ENCODE measurements around the gene MYL9. TPM values are rescaled to one million over a fixed set of nuclear protein-coding genes. Genes with fewer than 3 reads are reported as not detected.
A peak's percentile ranks its signal among the peaks of the same experiment; 100 is the strongest.

Gene MYL9
- total RNA-seq, 1 experiment from 2014 or later = 49.3 TPM

DNA sequence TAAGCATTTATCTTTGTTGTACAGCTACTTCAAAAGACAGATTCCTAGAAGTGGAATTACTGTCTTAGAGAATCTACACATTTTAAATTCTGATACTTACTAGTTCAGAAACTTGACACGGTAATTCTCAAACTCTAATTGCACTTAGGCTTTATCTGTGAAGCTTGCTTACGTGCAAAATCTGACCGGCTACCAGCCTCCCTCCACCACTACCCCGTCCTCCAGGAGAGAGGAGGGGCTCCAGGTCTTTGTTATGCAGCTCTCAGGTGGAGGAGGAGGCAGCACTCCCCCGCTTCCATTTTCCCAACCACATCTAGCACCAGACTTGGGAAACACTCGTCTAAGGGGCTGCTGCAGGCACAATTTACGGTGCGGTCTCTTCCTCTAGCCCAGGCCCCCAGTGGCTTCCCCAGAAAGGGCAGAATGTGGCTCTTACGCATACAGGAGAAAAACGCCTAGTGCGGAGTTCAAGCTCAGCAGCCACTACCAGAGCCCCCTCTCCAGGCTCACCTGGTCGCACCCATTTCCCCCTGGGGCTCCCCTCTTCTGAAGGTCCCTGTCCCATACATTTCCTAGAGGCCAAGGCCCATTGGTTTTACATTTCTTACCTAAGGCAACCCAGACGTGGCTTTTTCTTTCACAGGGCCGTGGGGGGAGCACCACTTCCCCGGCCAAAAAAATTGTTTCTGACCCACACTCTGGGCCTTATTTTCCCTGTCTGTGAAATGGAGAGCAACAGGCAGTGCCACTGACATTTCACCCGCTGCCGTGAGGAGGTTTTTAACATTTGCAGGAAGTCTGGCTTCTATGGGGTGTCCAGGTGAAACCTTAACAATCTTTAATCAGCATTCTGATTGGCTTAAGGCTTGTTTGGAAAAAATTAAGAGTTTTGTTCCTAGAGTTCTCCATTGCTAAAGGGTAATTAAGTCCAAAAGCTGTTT lies 30.5 kb downstream of the MYL9 start:
- TF ChIP-seq SIN3A (IDR thresholded peaks at IDR 0.05; ENCODE audit: low read depth) = no peak
- no peak for TF ChIP-seq CEBPB (IDR thresholded peaks at IDR 0.05; ENCODE audit: low read depth)
- no peak for TF ChIP-seq TCF7L2 (IDR thresholded peaks at IDR 0.05; ENCODE audit: borderline replicate concordance, extremely low read depth, insufficient read depth, insufficient read length)
- no peak for TF ChIP-seq YY1 (IDR thresholded peaks at IDR 0.05; ENCODE audit: extremely low read depth, insufficient replicate concordance, low read depth, low read length)
- TF ChIP-seq, protein P1, sequence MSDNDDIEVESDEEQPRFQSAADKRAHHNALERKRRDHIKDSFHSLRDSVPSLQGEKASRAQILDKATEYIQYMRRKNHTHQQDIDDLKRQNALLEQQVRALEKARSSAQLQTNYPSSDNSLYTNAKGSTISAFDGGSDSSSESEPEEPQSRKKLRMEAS (IDR thresholded peaks at IDR 0.05) = no peak
- TF ChIP-seq POLR2A (IDR thresholded peaks at IDR 0.05; ENCODE audit: borderline replicate concordance, extremely low read depth, insufficient read depth, insufficient read length) = no peak
- TF ChIP-seq ZFX (IDR thresholded peaks at IDR 0.05) = no peak
- TF ChIP-seq, protein P2, sequence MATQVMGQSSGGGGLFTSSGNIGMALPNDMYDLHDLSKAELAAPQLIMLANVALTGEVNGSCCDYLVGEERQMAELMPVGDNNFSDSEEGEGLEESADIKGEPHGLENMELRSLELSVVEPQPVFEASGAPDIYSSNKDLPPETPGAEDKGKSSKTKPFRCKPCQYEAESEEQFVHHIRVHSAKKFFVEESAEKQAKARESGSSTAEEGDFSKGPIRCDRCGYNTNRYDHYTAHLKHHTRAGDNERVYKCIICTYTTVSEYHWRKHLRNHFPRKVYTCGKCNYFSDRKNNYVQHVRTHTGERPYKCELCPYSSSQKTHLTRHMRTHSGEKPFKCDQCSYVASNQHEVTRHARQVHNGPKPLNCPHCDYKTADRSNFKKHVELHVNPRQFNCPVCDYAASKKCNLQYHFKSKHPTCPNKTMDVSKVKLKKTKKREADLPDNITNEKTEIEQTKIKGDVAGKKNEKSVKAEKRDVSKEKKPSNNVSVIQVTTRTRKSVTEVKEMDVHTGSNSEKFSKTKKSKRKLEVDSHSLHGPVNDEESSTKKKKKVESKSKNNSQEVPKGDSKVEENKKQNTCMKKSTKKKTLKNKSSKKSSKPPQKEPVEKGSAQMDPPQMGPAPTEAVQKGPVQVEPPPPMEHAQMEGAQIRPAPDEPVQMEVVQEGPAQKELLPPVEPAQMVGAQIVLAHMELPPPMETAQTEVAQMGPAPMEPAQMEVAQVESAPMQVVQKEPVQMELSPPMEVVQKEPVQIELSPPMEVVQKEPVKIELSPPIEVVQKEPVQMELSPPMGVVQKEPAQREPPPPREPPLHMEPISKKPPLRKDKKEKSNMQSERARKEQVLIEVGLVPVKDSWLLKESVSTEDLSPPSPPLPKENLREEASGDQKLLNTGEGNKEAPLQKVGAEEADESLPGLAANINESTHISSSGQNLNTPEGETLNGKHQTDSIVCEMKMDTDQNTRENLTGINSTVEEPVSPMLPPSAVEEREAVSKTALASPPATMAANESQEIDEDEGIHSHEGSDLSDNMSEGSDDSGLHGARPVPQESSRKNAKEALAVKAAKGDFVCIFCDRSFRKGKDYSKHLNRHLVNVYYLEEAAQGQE (IDR thresholded peaks at IDR 0.05; ENCODE audit: low read depth) = no peak
- TF ChIP-seq JUND (IDR thresholded peaks at IDR 0.05) = no peak
- TF ChIP-seq POLR2AphosphoS5 (IDR thresholded peaks at IDR 0.05; ENCODE audit: low read depth, low read length) = no peak
- TF ChIP-seq, protein P3, sequence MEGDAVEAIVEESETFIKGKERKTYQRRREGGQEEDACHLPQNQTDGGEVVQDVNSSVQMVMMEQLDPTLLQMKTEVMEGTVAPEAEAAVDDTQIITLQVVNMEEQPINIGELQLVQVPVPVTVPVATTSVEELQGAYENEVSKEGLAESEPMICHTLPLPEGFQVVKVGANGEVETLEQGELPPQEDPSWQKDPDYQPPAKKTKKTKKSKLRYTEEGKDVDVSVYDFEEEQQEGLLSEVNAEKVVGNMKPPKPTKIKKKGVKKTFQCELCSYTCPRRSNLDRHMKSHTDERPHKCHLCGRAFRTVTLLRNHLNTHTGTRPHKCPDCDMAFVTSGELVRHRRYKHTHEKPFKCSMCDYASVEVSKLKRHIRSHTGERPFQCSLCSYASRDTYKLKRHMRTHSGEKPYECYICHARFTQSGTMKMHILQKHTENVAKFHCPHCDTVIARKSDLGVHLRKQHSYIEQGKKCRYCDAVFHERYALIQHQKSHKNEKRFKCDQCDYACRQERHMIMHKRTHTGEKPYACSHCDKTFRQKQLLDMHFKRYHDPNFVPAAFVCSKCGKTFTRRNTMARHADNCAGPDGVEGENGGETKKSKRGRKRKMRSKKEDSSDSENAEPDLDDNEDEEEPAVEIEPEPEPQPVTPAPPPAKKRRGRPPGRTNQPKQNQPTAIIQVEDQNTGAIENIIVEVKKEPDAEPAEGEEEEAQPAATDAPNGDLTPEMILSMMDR (IDR thresholded peaks at IDR 0.05 in 2 of 3, conservative IDR thresholded peaks at IDR 0.05 in 1 of 3; ENCODE audit: borderline replicate concordance in 1 of 3, insufficient read depth in 1 of 3, low read depth in 2 of 3, low read length in 2 of 3) = no peak
- TF ChIP-seq SRF (IDR thresholded peaks at IDR 0.05; ENCODE audit: low read depth) = no peak
- TF ChIP-seq EZH2 (IDR thresholded peaks at IDR 0.05) = no peak
- TF ChIP-seq CBX3 (IDR thresholded peaks at IDR 0.05; ENCODE audit: low read depth) = no peak
- TF ChIP-seq, protein P4, sequence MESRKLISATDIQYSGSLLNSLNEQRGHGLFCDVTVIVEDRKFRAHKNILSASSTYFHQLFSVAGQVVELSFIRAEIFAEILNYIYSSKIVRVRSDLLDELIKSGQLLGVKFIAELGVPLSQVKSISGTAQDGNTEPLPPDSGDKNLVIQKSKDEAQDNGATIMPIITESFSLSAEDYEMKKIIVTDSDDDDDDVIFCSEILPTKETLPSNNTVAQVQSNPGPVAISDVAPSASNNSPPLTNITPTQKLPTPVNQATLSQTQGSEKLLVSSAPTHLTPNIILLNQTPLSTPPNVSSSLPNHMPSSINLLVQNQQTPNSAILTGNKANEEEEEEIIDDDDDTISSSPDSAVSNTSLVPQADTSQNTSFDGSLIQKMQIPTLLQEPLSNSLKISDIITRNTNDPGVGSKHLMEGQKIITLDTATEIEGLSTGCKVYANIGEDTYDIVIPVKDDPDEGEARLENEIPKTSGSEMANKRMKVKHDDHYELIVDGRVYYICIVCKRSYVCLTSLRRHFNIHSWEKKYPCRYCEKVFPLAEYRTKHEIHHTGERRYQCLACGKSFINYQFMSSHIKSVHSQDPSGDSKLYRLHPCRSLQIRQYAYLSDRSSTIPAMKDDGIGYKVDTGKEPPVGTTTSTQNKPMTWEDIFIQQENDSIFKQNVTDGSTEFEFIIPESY (IDR thresholded peaks at IDR 0.05; ENCODE audit: extremely low read depth, insufficient replicate concordance, low read length) = no peak
- TF ChIP-seq EZH2phosphoT487 (IDR thresholded peaks at IDR 0.05; ENCODE audit: borderline replicate concordance) = no peak
- no peak for TF ChIP-seq SP1 (IDR thresholded peaks at IDR 0.05; ENCODE audit: low read depth)
- no peak for TF ChIP-seq ELF1 (IDR thresholded peaks at IDR 0.05; ENCODE audit: borderline replicate concordance, low read depth)
- no peak for TF ChIP-seq ZNF274 (IDR thresholded peaks at IDR 0.05; ENCODE audit: low read depth, low read length)
- RAD21 ChIA-PET (ENCODE audit: low non-redundant PET in 1 of 2, low total read pairs in 2 of 2, uncharacterized antibody in 2 of 2, unreplicated experiment in 2 of 2) = no interaction called here
- Histone ChIP-seq H3K4me3 (replicated peaks in 1 of 2; ENCODE audit: low read depth in 1 of 2, low read length in 2 of 2) (no peak overlapping the region), H3K4me1 (ENCODE audit: control insufficient read depth in 1 of 2, insufficient read depth in 2 of 2, low read length in 2 of 2) (peaks cover 21 to 36% of the 10 kb centered on the region in 2 experiments), H3K36me3 (ENCODE audit: control insufficient read depth in 1 of 2, insufficient read depth in 2 of 2, low read length in 2 of 2) (no peaks in the 10 kb centered on the region), H3K4me2 (ENCODE audit: low read length) (no peak overlapping the region), H4K20me1 (ENCODE audit: insufficient read depth) (no peaks in the 10 kb centered on the region), H3K27me3 (ENCODE audit: insufficient read depth, low read length) (no peaks in the 10 kb centered on the region), H3K9ac (ENCODE audit: low read length) (no peak overlapping the region), H2AFZ (ENCODE audit: low read depth, low read length, poor library complexity, severe bottlenecking) (no peak overlapping the region), H3K27ac (ENCODE audit: low read depth, low read length) (peak overlapping the region; percentile 53; the same call in 1 of the 2 replicates), H3K79me2 (ENCODE audit: insufficient read depth, low read length) (peaks cover 16% of the 10 kb centered on the region), H3K9me3 (ENCODE audit: control insufficient read depth in 1 of 2, insufficient read depth in 1 of 2, low read depth in 1 of 2, low read length in 2 of 2) (no peaks in the 10 kb centered on the region), H3K9me2 (ENCODE audit: insufficient read depth) (no peaks in the 10 kb centered on the region)
- CTCF ChIA-PET = interaction anchor here (0.7 to 1.3 kb wide), 3 partner anchors 14 to 34 kb away, joined by 4 to 6 read pairs (median 5); partner anchors contain the start of gene RAB5IF
- BruUV-seq (replicated peaks) = no TSS peak
- intact Hi-C loops (cut with micrococcal nuclease) = no loop called here
- POLR2A ChIA-PET = interaction anchor here (0.8 to 1.1 kb wide), 2 partner anchors 33 kb away, joined by 3 to 4 read pairs; partner anchors contain the start of gene RAB5IF
- DNase-seq (ENCODE audit: low read depth, low spot score) = no peak
- ATAC-seq = no peak

Data from HCT116 (cell line).